HepG2 (cell line): ENCODE measurements around the gene POLR1E. TPM values are rescaled to one million over a fixed set of nuclear protein-coding genes. Genes with fewer than 3 reads are reported as not detected.

Source experiments
- ATAC-seq: fragments of 200-7000 bp; cut with Tn5 transposase; 3 replicates; pipeline ENCODE4 v1.9.1; 2020; ENCODE audit warnings: mild to moderate bottlenecking, moderate library complexity
- BruUV-seq: library from RNA; stranded (reverse); fragments of 400-500 nt; replicated peaks from 2 replicates; lab custom pipeline; 2021; lab: Mats Ljungman, UMichigan
- CTCF ChIA-PET: fragments of 300-600 bp; formaldehyde crosslinking; extraction: SDS; loops from one replicate; lab custom pipeline; 2021; ENCODE audit warnings: low total read pairs, inconsistent platforms, low intra/inter-chr PET ratio; lab: Yijun Ruan, JAX
- POLR2A ChIA-PET: fragments of 350-600 bp; sonication (Branson Sonifier 250); formaldehyde crosslinking; loops from one replicate; lab custom pipeline; 2020; ENCODE audit warnings: antibody characterized with exemption, inconsistent platforms; lab: Yijun Ruan, JAX
- DNase-seq: peaks from one replicate; pipeline ENCODE4 v3.0.0-alpha.2; 2015; ENCODE audit warnings: low spot score
- FAIRE-seq: peaks from 3 replicates; lab custom pipeline; 2011; peaks lifted over from hg19 to GRCh38; lab: Jason Lieb, UNC
- H2AFZ ChIP-seq: one replicate; pipeline ENCODE4 v1.6.1; 2011; ENCODE audit warnings: low read length, inconsistent platforms
- H3K27ac ChIP-seq: fragments of 300-600 bp; 3 replicates; pipeline ENCODE4 v1.8.0; 2011; ENCODE audit warnings: mixed run types, mild to moderate bottlenecking, mixed read lengths, low read length, inconsistent platforms; ENCODE audit not compliant: insufficient read depth; ENCODE audit errors: extremely low read length
- H3K27me3 ChIP-seq, 2 experiments: fragments of 200-600 bp in 1 of 2; 2 replicates in 1 of 2; 3 replicates in 1 of 2; pipeline versions ENCODE4 v1.6.0 to v1.8.0; 2011; ENCODE audit warnings: low read length in 2 of 2, mild to moderate bottlenecking in 2 of 2, moderate library complexity in 2 of 2, inconsistent platforms in 1 of 2; ENCODE audit not compliant: insufficient read depth in 2 of 2, control insufficient read depth in 1 of 2
- H3K36me3 ChIP-seq, 2 experiments: fragments of 200-600 bp in 1 of 2; replicated peaks in 1 of 2; 2 replicates in 1 of 2; 3 replicates in 1 of 2; pipeline versions ENCODE4 v1.5.1 to v1.8.0; 2011; ENCODE audit warnings: low read length in 2 of 2, inconsistent platforms in 1 of 2; ENCODE audit not compliant: insufficient read depth in 2 of 2, control insufficient read depth in 1 of 2
- H3K4me1 ChIP-seq: 2 replicates; pipeline ENCODE4 v1.5.1; 2012; ENCODE audit warnings: low read length, inconsistent platforms; ENCODE audit not compliant: insufficient read depth
- H3K4me2 ChIP-seq: 2 replicates; pipeline ENCODE4 v1.6.0; 2011; ENCODE audit warnings: low read depth, low read length, inconsistent platforms
- H3K4me3 ChIP-seq, 3 experiments: fragments of 200-600 bp in 1 of 3; sonication (generic), shearing (Covaris generic) in 1 of 3; replicated peaks in 1 of 3; 2 replicates each; pipeline ENCODE4 v1.5.1; 2011 to 2016; ENCODE audit warnings: low read length in 3 of 3, inconsistent platforms in 2 of 3, low read depth in 2 of 3, mild to moderate bottlenecking in 2 of 3, control low read depth in 1 of 3, mixed read lengths in 1 of 3; ENCODE audit not compliant: insufficient read depth in 1 of 3
- H3K79me2 ChIP-seq: one replicate; pipeline ENCODE4 v1.6.1; 2011; ENCODE audit warnings: low read length, inconsistent platforms; ENCODE audit not compliant: insufficient read depth
- H3K9ac ChIP-seq: 2 replicates; pipeline ENCODE4 v1.6.0; 2011; ENCODE audit warnings: mild to moderate bottlenecking, low read depth, low read length, inconsistent platforms; ENCODE audit not compliant: insufficient read depth
- H3K9me3 ChIP-seq: 2 replicates; pipeline ENCODE4 v1.5.1; 2012; ENCODE audit warnings: mild to moderate bottlenecking, low read length
- H4K20me1 ChIP-seq: 2 replicates; pipeline ENCODE4 v1.6.0; 2011; ENCODE audit warnings: inconsistent platforms, mild to moderate bottlenecking, low read length, moderate library complexity; ENCODE audit not compliant: insufficient read depth
- CHCHD3 ChIP-seq: sonication (generic); formaldehyde crosslinking; IDR thresholded peaks from 2 replicates; pipeline ENCODE4 v1.8.0; 2022; ENCODE audit warnings: mild to moderate bottlenecking, missing genetic modification reagents, moderate library complexity
- KLF16 ChIP-seq, 2 experiments: sonication (generic) in 1 of 2; formaldehyde crosslinking in 1 of 2; IDR thresholded peaks; 2 replicates each; pipeline versions ENCODE4 v1.6.1 to v1.8.0; 2016 to 2023; ENCODE audit warnings: missing genetic modification reagents in 2 of 2, missing compliant biosample characterization in 1 of 2
- LCORL ChIP-seq, 2 experiments: fragments of 450-650 bp in 1 of 2; sonication (generic) in 1 of 2; formaldehyde crosslinking in 1 of 2; IDR thresholded peaks; 2 replicates each; pipeline versions ENCODE4 v1.5.0 to v1.6.1; 2017 to 2020; ENCODE audit warnings: antibody characterized with exemption in 1 of 2, missing genetic modification reagents in 1 of 2
- RFX1 ChIP-seq: fragments of 450-650 bp; IDR thresholded peaks from 2 replicates; pipeline ENCODE4 v1.6.1; 2017
- ZNF687 ChIP-seq: sonication (generic); formaldehyde crosslinking; IDR thresholded peaks from 2 replicates; pipeline ENCODE4 v1.5.1; 2020; ENCODE audit warnings: mild to moderate bottlenecking, missing genetic modification reagents, moderate library complexity
- WGBS: methylation state at CpG from one replicate; pipeline ENCODE4 v1.1.6; 2017; ENCODE audit warnings: low lambda C conversion rate; 5-methylcytosine and 5-hydroxymethylcytosine counted together
- in situ Hi-C: cut with HindIII; loops from 2 replicates; pipeline ENCODE4 v1.10.0; 2017; ENCODE audit warnings: low pct_unique_long_range_greater_than_20kb; ENCODE audit not compliant: extremely low pct_ligation_motif_present
- intact Hi-C: fragments of 100-400 bp; cut with micrococcal nuclease; formaldehyde crosslinking; loops from one replicate; pipeline ENCODE4 v1.10.0; 2022; ENCODE audit not compliant: unreplicated experiment
- polyA plus RNA-seq, 8 experiments: library from polyadenylated mRNA; depleted of rRNA in 3 of 8; stranded (reverse) in 7 of 8; unstranded in 1 of 8; fragments of >200 nt; fragmentation: Illumina TruSeq in 4 of 8; extraction: Trizol in 4 of 8; gene quantifications; 2 replicates each; pipeline versions ENCODE4 v1.2.1 to v1.2.3, GENCODE V29; 2011 to 2016; ENCODE audit warnings: low read depth in 4 of 8, missing spikeins in 1 of 8, mixed read lengths in 1 of 8; ENCODE audit not compliant: insufficient read depth in 1 of 8
- total RNA-seq, 5 experiments: library from RNA; depleted of rRNA; stranded (reverse); fragments of >200 nt; fragmentation: Illumina TruSeq; extraction: Trizol; gene quantifications; 2 replicates each; pipeline ENCODE4 v1.2.3, GENCODE V29; 2016; ENCODE audit warnings: low read depth in 1 of 5

Gene POLR1E
- total and polyA plus RNA-seq, 2 of the 13 experiments (the other 11 are each of a cell fraction or from before 2014, with no cell fraction given), result 23.0 to 37.8 TPM

- Histone ChIP-seq H3K9ac (no peak overlapping the region), H3K79me2 (no peaks in the 10 kb centered on the region), H3K4me2 (no peak overlapping the region), H3K27ac (no peak overlapping the region), H3K4me1 (peaks cover 5% of the 10 kb centered on the region; the same call in 1 of the 2 replicates), H4K20me1 (no peaks in the 10 kb centered on the region), H3K9me3 (no peaks in the 10 kb centered on the region), H3K36me3 (peaks cover 0 to 8% of the 10 kb centered on the region in 2 experiments; a peak in 2 of 5 replicates), H3K4me3 (no peak overlapping the region), H3K27me3 (no peaks in the 10 kb centered on the region), H2AFZ (no peak overlapping the region)
- CTCF ChIA-PET, result no interaction called here
- intact Hi-C loops, result no loop called here
- ATAC-seq (peak; percentile 23; the same call in 2 of the 3 replicates), FAIRE-seq (no peak), DNase-seq (no peak)
- 100% methylated on average over 1 of the region's 13 CpGs for WGBS
- TF ChIP-seq ZNF687 (CRISPR knock-in tag) (0 out of 2 replicates have a peak, but pooled peaks have one; percentile 9), RFX1 (0 out of 2 replicates have a peak, but pooled peaks have one; percentile 22), KLF16 (CRISPR knock-in tag; IDR thresholded peaks at IDR 0.05) (no peak), LCORL (IDR thresholded peaks at IDR 0.05) (no peak), LCORL (CRISPR knock-in tag; IDR thresholded peaks at IDR 0.05) (no peak), CHCHD3 (CRISPR knock-in tag) (no peak)
- POLR2A ChIA-PET, result interaction anchor here (1.2 kb wide), 1 partner anchor 9 kb away, joined by 3 read pairs; no protein-coding TSS in a partner anchor
- in situ Hi-C loops, result loop anchor here (10.0 kb wide), 1 partner anchor 57 kb away; the partner anchor contains the start of gene FBXO10
- no TSS peak for BruUV-seq
Observed at GRCh38 chr9:37517923-37518322, 32.2 kb downstream of the POLR1E start.
